Nephron progenitor cell (in vitro differentiated cells): ENCODE results near the gene GSG1L.

Experiments
- DNase-seq: peaks from one replicate; pipeline ENCODE4 v3.0.0; 2021
- H3K27ac Mint-ChIP-seq: 2 replicates; pipeline ENCODE4 v1.8.0; 2021; ENCODE audit warnings: mild to moderate bottlenecking, moderate library complexity, mixed read lengths
- H3K27me3 Mint-ChIP-seq: 2 replicates; pipeline ENCODE4 v1.8.0; 2021; ENCODE audit warnings: mild to moderate bottlenecking, low read depth, mixed read lengths; ENCODE audit not compliant: poor library complexity
- H3K36me3 Mint-ChIP-seq: 2 replicates; pipeline ENCODE4 v1.8.0; 2021; ENCODE audit warnings: low read depth, mixed read lengths
- H3K4me1 Mint-ChIP-seq: 2 replicates; pipeline ENCODE4 v1.8.0; 2021; ENCODE audit warnings: mixed read lengths
- H3K4me3 Mint-ChIP-seq: 2 replicates; pipeline ENCODE4 v1.8.0; 2021; ENCODE audit warnings: mild to moderate bottlenecking, moderate library complexity, mixed read lengths
- H3K9me3 Mint-ChIP-seq: 2 replicates; pipeline ENCODE4 v1.8.0; 2021; ENCODE audit warnings: mild to moderate bottlenecking, moderate library complexity, mixed read lengths
- TF ChIP-seq, protein P1 (sequence below): fragments of 200-600 bp; sonication (generic); IDR thresholded peaks from 2 replicates; pipeline ENCODE4 v1.5.0; 2021; ENCODE audit warnings: antibody characterized with exemption

The GSG1L gene

GRCh38 chr16:27859020-27859419, 204.5 kb downstream of the GSG1L start:
- H3K36me3 Mint-ChIP-seq, result no peaks in the 10 kb centered on the region
- no peak overlapping the region for H3K27ac Mint-ChIP-seq
- peaks cover 8% of the 10 kb centered on the region for H3K4me1 Mint-ChIP-seq
- no peak overlapping the region for H3K4me3 Mint-ChIP-seq
- no peak for DNase-seq
- TF ChIP-seq, protein P1, sequence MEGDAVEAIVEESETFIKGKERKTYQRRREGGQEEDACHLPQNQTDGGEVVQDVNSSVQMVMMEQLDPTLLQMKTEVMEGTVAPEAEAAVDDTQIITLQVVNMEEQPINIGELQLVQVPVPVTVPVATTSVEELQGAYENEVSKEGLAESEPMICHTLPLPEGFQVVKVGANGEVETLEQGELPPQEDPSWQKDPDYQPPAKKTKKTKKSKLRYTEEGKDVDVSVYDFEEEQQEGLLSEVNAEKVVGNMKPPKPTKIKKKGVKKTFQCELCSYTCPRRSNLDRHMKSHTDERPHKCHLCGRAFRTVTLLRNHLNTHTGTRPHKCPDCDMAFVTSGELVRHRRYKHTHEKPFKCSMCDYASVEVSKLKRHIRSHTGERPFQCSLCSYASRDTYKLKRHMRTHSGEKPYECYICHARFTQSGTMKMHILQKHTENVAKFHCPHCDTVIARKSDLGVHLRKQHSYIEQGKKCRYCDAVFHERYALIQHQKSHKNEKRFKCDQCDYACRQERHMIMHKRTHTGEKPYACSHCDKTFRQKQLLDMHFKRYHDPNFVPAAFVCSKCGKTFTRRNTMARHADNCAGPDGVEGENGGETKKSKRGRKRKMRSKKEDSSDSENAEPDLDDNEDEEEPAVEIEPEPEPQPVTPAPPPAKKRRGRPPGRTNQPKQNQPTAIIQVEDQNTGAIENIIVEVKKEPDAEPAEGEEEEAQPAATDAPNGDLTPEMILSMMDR, result no peak
- peaks cover 13% of the 10 kb centered on the region for H3K9me3 Mint-ChIP-seq
- H3K27me3 Mint-ChIP-seq, result no peaks in the 10 kb centered on the region

GRCh38 chr16:27853651-27854050, 209.9 kb downstream of the GSG1L start:
- no peak overlapping the region for H3K4me3 Mint-ChIP-seq
- H3K27ac Mint-ChIP-seq, result no peak overlapping the region
- no peaks in the 10 kb centered on the region for H3K9me3 Mint-ChIP-seq
- H3K4me1 Mint-ChIP-seq, result peaks cover 21% of the 10 kb centered on the region
- H3K27me3 Mint-ChIP-seq, result peaks cover 2% of the 10 kb centered on the region
- no peak for DNase-seq
- TF ChIP-seq, protein P1, result no peak
- no peaks in the 10 kb centered on the region for H3K36me3 Mint-ChIP-seq

DNA sequence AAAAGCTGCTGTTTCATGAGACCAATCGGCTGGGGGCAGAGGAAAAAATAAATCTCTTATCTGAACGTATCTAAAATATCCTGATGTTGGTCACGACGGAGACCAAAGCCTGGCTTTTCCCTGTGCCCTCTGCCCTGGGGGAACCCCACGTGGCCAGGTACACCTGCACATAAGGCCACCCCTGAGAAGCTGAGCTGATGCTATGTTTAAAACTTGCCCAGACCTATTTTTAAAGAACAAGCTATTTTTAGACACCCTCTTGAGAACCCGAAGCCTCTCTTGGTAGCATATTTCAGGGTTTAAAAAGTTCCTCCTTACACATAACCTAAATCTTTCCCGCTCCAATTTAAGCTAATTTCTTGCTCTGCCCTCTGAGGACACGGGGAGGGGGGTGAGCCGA, 210.4 kb downstream of the GSG1L start:
- TF ChIP-seq, protein P1, result no peak
- Mint-ChIP-seq H3K27me3 (peaks cover 2% of the 10 kb centered on the region), H3K4me3 (no peak overlapping the region), H3K36me3 (no peaks in the 10 kb centered on the region), H3K27ac (no peak overlapping the region), H3K4me1 (peaks cover 24% of the 10 kb centered on the region), H3K9me3 (no peaks in the 10 kb centered on the region)
- no peak for DNase-seq

DNA sequence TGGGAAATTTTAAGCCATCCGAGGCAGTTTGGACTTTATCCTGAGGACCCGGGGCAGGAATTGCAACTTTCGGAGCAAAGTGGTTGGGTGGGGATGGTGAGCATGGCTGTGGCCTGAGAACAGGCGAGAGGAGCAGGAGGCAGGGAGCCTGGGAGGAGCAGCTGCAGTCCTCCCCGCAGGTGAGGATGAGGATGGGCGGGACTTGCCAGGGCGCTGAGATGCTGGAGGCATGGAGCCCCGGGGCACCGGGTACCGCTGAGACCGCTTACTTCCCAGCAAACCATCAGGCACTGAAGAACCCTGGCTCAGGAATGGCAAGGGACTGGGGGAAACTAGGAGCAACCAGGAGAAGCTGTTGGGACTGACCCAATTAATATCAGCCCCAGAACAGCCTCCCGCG, 210.8 kb downstream of the GSG1L start:
- Mint-ChIP-seq H3K36me3 (no peaks in the 10 kb centered on the region), H3K4me3 (no peak overlapping the region), H3K4me1 (peaks cover 24% of the 10 kb centered on the region), H3K27ac (peak overlapping the region; percentile 72), H3K9me3 (peaks cover 2% of the 10 kb centered on the region), H3K27me3 (peaks cover 2% of the 10 kb centered on the region)
- TF ChIP-seq, protein P1, result no peak
- no peak for DNase-seq

GRCh38 chr16:27852116-27852515, 211.4 kb downstream of the GSG1L start:
- Mint-ChIP-seq H3K4me3 (no peak overlapping the region), H3K36me3 (no peaks in the 10 kb centered on the region), H3K27ac (no peak overlapping the region), H3K4me1 (peaks cover 24% of the 10 kb centered on the region), H3K27me3 (peaks cover 2% of the 10 kb centered on the region), H3K9me3 (peaks cover 5% of the 10 kb centered on the region)
- TF ChIP-seq, protein P1, result no peak
- no peak for DNase-seq

DNA sequence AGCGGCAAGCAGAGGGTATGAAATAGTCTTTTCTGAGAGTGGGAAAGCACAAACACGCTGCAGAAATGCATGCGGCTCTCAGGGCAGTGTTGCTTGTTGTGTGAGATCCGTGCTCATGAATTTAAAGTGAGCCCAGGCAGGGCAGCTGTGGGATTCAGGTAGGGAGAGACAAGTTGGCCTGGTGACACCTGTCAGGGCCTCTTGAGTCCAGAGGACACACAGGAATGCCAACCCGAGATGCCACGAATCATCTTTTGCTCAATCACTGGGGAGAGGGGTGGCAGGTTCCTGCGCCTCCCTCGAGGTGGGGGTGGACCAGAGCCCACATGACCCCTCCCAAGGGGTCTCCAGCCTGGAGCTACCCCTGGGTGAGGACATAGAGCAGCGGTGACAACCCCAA, 211.9 kb downstream of the GSG1L start:
- no peaks in the 10 kb centered on the region for H3K36me3 Mint-ChIP-seq
- peaks cover 24% of the 10 kb centered on the region for H3K4me1 Mint-ChIP-seq
- peaks cover 2% of the 10 kb centered on the region for H3K27me3 Mint-ChIP-seq
- peaks cover 8% of the 10 kb centered on the region for H3K9me3 Mint-ChIP-seq
- no peak for DNase-seq
- no peak overlapping the region for H3K27ac Mint-ChIP-seq
- no peak overlapping the region for H3K4me3 Mint-ChIP-seq
- TF ChIP-seq, protein P1, result no peak
